Activated naive CD8-positive, alpha-beta T cell treated with anti-CD3 and anti-CD28 coated beads, Interleukin-2, amount 50 U/mL, for 24 hours (primary cell): ENCODE measurements around the gene CFAP52.
"Not testable (repeated sequence)": the region's sequence is repeated elsewhere in the genome, so short reads cannot be mapped to it uniquely, and the experiment has no call there.

ENCODE experiments used
- ATAC-seq: fragments of 150-1000 bp; cut with Tn5 transposase; one replicate; pipeline ENCODE4 v1.10.0; 2021
- DNase-seq: peaks from one replicate; pipeline ENCODE4 v3.0.0; 2021
- H3K27ac Mint-ChIP-seq: one replicate; pipeline ENCODE4 v1.8.0; 2021; ENCODE audit warnings: mild to moderate bottlenecking, mixed read lengths
- H3K27me3 Mint-ChIP-seq: one replicate; pipeline ENCODE4 v1.8.0; 2021; ENCODE audit warnings: mixed read lengths
- H3K36me3 Mint-ChIP-seq: one replicate; pipeline ENCODE4 v1.8.0; 2021; ENCODE audit warnings: low read depth, mixed read lengths
- H3K4me1 Mint-ChIP-seq: one replicate; pipeline ENCODE4 v1.8.0; 2021; ENCODE audit warnings: mixed read lengths
- H3K4me3 Mint-ChIP-seq: one replicate; pipeline ENCODE4 v1.8.0; 2021; ENCODE audit warnings: mild to moderate bottlenecking, moderate library complexity, mixed read lengths
- H3K9me3 Mint-ChIP-seq: one replicate; pipeline ENCODE4 v1.8.0; 2021; ENCODE audit warnings: mixed read lengths

CFAP52 gene

DNA sequence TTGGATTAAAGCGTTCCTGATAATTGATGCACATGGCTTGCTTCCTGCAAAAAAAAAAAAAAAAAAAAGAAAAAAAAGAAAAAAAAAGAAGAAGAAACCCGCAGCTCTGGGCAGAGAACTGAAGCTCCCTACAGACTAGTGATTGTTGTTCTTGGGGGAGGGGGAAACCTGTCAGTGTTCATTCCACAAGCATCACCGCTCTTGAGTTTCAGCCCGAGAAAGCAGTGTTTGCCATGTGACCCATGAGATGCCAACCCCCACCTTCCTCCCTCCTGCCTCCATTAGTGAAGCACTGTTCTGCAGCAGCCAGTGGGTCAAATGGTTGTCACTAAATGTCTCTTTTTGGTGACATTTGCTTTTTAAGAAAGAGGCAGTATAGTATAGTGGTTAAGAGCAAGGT, 70.6 kb downstream of the CFAP52 start:
- no peak for DNase-seq
- Mint-ChIP-seq H3K27ac (no peak overlapping the region), H3K27me3 (peaks cover 50% of the 10 kb centered on the region), H3K36me3 (no peaks in the 10 kb centered on the region), H3K9me3 (no peaks in the 10 kb centered on the region), H3K4me3 (no peak overlapping the region), H3K4me1 (peaks cover 15% of the 10 kb centered on the region)
- ATAC-seq = no peak

DNA sequence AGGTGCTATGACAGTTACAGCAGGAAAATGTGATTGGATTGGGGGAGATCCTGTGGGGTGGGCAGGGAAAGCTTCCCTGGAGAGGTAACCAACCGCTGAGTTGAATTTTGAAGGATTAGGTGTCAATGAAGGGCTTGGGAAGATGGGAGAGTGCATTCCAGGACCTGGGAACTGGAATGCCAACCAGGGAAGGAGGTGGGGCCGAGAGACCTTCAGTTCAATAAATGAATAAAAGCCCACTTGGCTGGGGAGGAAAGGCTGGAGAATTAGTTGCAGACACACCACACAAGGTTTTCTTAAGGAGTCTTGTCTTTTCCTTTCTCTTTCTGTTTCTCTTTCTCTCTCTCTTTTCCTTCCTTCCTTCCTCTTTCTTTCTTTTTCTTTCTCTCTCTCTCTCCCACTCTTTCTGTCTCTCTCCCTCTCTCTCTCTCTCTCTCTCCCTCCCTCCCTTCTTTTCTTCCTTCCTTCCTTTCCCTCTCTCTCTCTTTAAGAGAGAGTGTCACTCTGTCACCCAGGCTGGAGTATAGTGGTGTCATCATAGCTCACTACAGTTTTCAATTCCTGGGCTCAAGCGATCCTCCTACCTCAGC, 72.2 kb downstream of the CFAP52 start:
- no peak overlapping the region for H3K4me3 Mint-ChIP-seq
- DNase-seq = no peak
- peaks cover 50% of the 10 kb centered on the region for H3K27me3 Mint-ChIP-seq

GRCh38 chr17:9658593-9659211, 82.3 kb downstream of the CFAP52 start:
- Mint-ChIP-seq H3K27ac (no peak overlapping the region), H3K9me3 (no peaks in the 10 kb centered on the region), H3K4me3 (no peak overlapping the region), H3K36me3 (no peaks in the 10 kb centered on the region), H3K27me3 (peaks cover 2% of the 10 kb centered on the region), H3K4me1 (no peaks in the 10 kb centered on the region)
- ATAC-seq (no peak), DNase-seq (no peak)

More for the DNA sequence above, 72.2 kb downstream of the CFAP52 start:
- Mint-ChIP-seq H3K9me3 (no peaks in the 10 kb centered on the region), H3K27ac (no peak overlapping the region), H3K36me3 (no peaks in the 10 kb centered on the region), H3K4me1 (peaks cover 15% of the 10 kb centered on the region)
- no peak for ATAC-seq

- H3K4me1 Mint-ChIP-seq = peaks cover 3% of the 10 kb centered on the region
- H3K4me3 Mint-ChIP-seq = no peak overlapping the region
- H3K27me3 Mint-ChIP-seq = no peaks in the 10 kb centered on the region
- ATAC-seq = no peak
- no peaks in the 10 kb centered on the region for H3K9me3 Mint-ChIP-seq
- H3K27ac Mint-ChIP-seq = no peak overlapping the region
- no peaks in the 10 kb centered on the region for H3K36me3 Mint-ChIP-seq
- DNase-seq = no peak
These were observed 84.6 kb downstream of the CFAP52 start for GRCh38 chr17:9661027-9661426.

DNA sequence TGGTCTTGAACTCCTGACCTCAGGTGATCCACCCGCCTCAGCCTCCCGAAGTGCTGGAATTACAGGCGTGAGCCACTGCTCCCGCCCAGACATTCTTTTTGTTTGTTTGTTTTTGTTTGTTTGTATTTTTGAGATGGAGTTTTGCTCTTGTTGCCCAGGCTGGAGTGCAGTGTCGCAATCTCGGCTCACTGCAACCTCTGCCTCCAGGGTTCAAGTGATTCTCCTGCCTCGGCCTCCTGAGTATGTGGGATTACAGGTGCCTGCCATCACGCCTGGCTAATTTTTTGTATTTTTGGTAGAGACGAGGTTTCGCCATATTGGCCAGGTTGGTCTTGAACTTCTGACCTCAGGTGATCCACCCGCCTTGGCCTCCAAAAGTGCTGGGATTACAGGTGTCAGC, 87.1 kb downstream of the CFAP52 start:
- not testable (repeated sequence) for H3K36me3 Mint-ChIP-seq, H3K27me3 Mint-ChIP-seq, ATAC-seq, H3K9me3 Mint-ChIP-seq, H3K4me1 Mint-ChIP-seq, DNase-seq, H3K27ac Mint-ChIP-seq, H3K4me3 Mint-ChIP-seq

DNA sequence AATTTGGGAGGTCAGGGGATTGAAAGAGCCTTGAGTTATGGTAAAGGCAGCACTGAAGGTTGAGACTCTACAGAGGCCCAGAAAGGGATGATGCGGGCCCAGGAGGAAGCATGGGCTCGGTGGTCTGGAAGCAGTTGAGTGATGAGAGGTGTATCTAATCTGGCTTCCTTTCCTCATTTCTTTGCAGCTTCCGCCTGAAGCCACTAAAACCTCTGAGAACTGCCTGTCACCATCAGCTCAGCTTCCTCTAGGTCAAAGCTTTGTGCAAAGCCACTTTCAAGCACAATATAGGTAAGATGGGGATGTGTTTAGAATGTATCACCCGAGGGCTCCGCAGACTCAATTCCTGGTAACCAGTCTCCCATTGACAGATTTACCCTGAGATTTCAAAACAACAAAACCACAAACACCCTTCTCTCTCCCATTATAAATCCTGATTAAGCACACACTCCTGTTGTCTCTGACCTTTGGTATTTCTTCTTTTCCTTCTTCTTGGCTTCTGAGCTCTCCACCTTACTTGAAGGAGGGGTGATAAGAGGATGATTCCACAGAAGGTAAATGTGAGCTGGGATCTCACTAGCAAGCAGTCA, 90.1 kb downstream of the CFAP52 start:
- no peak for ATAC-seq
- H3K4me1 Mint-ChIP-seq = peaks cover 10% of the 10 kb centered on the region
- H3K27ac Mint-ChIP-seq = no peak overlapping the region
- no peak overlapping the region for H3K4me3 Mint-ChIP-seq
- peaks cover 9% of the 10 kb centered on the region for H3K27me3 Mint-ChIP-seq
- no peaks in the 10 kb centered on the region for H3K9me3 Mint-ChIP-seq
- H3K36me3 Mint-ChIP-seq = no peaks in the 10 kb centered on the region
- DNase-seq = no peak

GRCh38 chr17:9668517-9668916, 92.1 kb downstream of the CFAP52 start:
- no peak for DNase-seq
- Mint-ChIP-seq H3K27me3 (peaks cover 9% of the 10 kb centered on the region), H3K9me3 (no peaks in the 10 kb centered on the region), H3K36me3 (no peaks in the 10 kb centered on the region), H3K4me3 (no peak overlapping the region), H3K4me1 (peaks cover 10% of the 10 kb centered on the region), H3K27ac (no peak overlapping the region)
- ATAC-seq = no peak

DNA sequence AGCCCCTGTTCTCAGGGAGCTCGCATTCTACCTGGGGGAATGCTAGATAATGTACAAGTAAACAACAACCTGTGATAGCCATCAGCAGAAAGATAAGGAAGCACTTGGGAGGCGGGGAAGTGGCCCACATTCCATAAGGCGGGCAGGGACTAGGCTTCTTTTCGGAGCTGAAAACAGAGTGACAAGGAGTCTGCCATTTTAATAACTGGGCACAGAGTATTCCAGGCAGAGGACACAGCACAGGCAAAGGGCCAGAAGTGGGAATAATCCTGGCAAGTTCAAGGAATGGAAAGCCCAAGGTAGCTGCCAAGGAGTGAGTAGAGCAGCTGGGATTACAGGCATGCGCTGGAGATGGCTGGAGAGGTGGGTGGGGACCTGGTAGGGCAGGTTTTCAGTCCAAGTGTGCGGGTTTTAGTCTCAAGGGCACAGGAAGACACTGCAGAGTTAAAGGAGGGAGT, 93.1 kb downstream of the CFAP52 start:
- no peaks in the 10 kb centered on the region for H3K36me3 Mint-ChIP-seq

GRCh38 chr17:9670596-9670995, 94.2 kb downstream of the CFAP52 start:
- no peak overlapping the region for H3K27ac Mint-ChIP-seq
- ATAC-seq (no peak), DNase-seq (no peak)
- H3K4me1 Mint-ChIP-seq = peaks cover 10% of the 10 kb centered on the region
- no peak overlapping the region for H3K4me3 Mint-ChIP-seq
- H3K9me3 Mint-ChIP-seq = no peaks in the 10 kb centered on the region
- no peaks in the 10 kb centered on the region for H3K36me3 Mint-ChIP-seq
- peaks cover 9% of the 10 kb centered on the region for H3K27me3 Mint-ChIP-seq

More for the DNA sequence above, 93.1 kb downstream of the CFAP52 start:
- Mint-ChIP-seq H3K27ac (no peak overlapping the region), H3K27me3 (peaks cover 9% of the 10 kb centered on the region), H3K4me1 (peaks cover 10% of the 10 kb centered on the region), H3K4me3 (no peak overlapping the region), H3K9me3 (no peaks in the 10 kb centered on the region)
- no peak for ATAC-seq
- DNase-seq = no peak

GRCh38 chr17:9671559-9671958, 95.1 kb downstream of the CFAP52 start:
- Mint-ChIP-seq H3K4me3 (no peak overlapping the region), H3K9me3 (no peaks in the 10 kb centered on the region), H3K4me1 (peaks cover 5% of the 10 kb centered on the region), H3K36me3 (no peaks in the 10 kb centered on the region), H3K27me3 (peaks cover 9% of the 10 kb centered on the region), H3K27ac (no peak overlapping the region)
- ATAC-seq = no peak
- DNase-seq = no peak

DNA sequence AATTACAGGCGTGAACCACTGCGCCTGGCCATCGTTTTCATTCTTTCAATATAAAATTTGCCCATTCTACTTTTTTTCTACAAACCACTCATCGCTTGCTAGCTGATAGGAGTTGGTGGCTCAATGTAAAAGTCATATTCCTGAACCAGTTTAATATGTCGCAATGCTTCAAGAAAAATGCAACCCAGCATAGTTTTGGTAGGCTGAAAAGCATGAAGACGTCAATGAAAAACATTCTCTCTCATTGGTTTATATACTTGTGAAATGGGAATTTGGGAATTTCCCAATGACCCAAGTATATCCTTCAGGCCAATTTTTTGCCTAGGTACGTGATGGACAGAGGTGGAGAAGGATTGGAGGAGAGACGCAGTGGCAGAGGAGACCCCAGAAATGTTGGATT, 95.8 kb downstream of the CFAP52 start:
- Mint-ChIP-seq H3K27me3 (peaks cover 9% of the 10 kb centered on the region), H3K36me3 (no peaks in the 10 kb centered on the region), H3K9me3 (no peaks in the 10 kb centered on the region), H3K27ac (no peak overlapping the region), H3K4me1 (peaks cover 1% of the 10 kb centered on the region), H3K4me3 (no peak overlapping the region)
- no peak for DNase-seq
- ATAC-seq = no peak

DNA sequence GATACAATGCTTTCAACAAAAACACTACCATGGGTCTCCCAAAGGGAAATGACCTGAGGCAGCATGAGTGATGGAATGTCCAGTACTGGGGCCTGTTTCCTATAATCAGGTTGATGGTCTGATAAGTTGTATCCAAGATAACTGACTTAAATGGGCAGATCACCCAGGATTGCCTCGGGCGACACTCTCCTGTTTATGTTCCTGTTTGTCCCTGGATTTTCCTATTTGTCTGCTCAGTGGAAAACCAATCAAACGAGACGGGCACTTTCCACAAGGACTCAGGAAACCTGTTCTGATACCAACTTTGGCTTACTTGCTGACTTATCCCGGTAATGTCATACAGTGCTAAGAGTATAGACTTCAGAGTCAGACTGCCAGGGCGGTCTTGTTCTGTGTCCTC, 96.2 kb downstream of the CFAP52 start:
- Mint-ChIP-seq H3K9me3 (no peaks in the 10 kb centered on the region), H3K27ac (no peak overlapping the region), H3K36me3 (no peaks in the 10 kb centered on the region), H3K27me3 (peaks cover 7% of the 10 kb centered on the region), H3K4me3 (no peak overlapping the region), H3K4me1 (peaks cover 1% of the 10 kb centered on the region)
- no peak for ATAC-seq
- DNase-seq = no peak

DNA sequence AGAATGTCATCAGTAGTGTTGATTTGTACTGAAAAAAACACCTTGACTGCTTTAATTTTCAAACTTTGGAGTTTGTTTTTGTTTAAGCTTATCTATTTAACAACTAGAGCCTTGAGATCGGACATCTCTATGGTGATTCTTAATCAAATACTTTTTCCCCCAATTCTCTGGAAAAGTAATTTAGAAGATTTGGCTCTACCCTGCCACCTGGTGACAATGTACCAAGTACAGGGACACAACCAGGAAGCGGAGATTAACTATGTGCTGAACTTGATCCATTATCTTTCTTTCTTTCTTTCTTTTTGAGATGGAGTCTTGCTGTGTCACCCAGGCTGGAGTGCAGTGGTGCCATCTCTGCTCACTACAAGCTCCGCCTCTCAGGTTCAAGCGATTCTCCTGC, 99.6 kb downstream of the CFAP52 start:
- ATAC-seq = no peak
- Mint-ChIP-seq H3K9me3 (peaks cover 13% of the 10 kb centered on the region), H3K4me1 (peaks cover 1% of the 10 kb centered on the region), H3K27ac (no peak overlapping the region), H3K4me3 (no peak overlapping the region), H3K36me3 (peaks cover 3% of the 10 kb centered on the region), H3K27me3 (no peaks in the 10 kb centered on the region)
- no peak for DNase-seq

DNA sequence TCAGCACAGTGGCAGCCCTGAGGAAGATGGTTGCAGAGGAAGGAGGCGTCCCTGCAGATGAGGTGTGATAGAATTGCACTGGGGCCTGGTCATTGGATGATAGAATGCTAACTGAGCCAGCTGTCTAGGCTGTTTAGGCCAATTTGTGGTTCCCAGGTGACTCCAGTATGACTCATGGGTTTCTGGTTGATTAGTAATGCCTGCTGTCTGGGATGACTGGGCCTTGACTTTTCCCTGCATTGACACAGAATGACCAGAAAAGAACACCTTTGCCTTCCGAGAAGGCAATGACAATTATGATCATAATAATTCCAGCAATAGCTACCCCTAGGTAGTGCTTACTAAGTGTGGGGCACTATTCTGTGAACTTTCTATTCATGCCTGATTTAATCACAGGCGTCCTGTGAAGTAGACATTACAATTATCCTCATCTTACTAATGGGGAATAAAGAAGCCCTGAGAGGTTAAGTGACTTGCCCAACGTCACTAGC, 100.4 kb downstream of the CFAP52 start:
- Mint-ChIP-seq H3K27me3 (no peaks in the 10 kb centered on the region), H3K27ac (no peak overlapping the region), H3K9me3 (peaks cover 13% of the 10 kb centered on the region), H3K4me3 (no peak overlapping the region), H3K4me1 (peaks cover 1% of the 10 kb centered on the region), H3K36me3 (peaks cover 3% of the 10 kb centered on the region)
- ATAC-seq (peak; percentile 83), DNase-seq (peak; percentile 2)

DNA sequence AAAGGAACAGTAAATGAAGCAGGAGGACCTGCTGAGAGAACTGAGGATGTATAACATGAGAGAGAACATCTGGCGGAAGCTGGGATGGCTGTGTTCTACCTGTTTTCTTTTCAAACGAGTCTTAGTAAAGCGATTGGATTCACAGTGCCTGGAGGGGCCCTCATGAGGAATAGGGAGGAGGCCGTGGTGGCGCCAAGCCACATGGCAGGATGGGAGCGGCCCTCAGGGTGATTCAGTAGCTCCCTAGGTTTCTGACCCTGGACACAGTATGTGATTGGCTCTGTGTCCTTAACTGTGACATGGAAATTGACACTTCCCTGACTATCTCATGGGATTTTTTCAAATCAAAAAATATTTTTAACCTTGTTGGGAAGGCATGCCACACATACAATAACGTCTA, 101.0 kb downstream of the CFAP52 start:
- Mint-ChIP-seq H3K9me3 (peaks cover 13% of the 10 kb centered on the region), H3K27me3 (no peaks in the 10 kb centered on the region), H3K4me1 (peaks cover 1% of the 10 kb centered on the region), H3K36me3 (peaks cover 3% of the 10 kb centered on the region), H3K4me3 (no peak overlapping the region), H3K27ac (no peak overlapping the region)
- ATAC-seq (no peak), DNase-seq (no peak)
